ENCODE data around the gene SPRR2F.
"Not testable (repeated sequence)": the region's sequence is repeated elsewhere in the genome, so short reads cannot be mapped to it uniquely, and the experiment has no call there.

The SPRR2F gene

GRCh38 chr1:153123793-153124192, 10.5 kb upstream of the SPRR2F start:
- not testable (repeated sequence) for H3K27ac ChIP-seq (ENCODE audit: low read depth, low read length); H3K4me3 ChIP-seq (ENCODE audit: low read depth, low read length); H3K4me1 ChIP-seq (ENCODE audit: control insufficient read depth, insufficient read depth, low read length); H3K9ac ChIP-seq (ENCODE audit: low read length); H3K27me3 ChIP-seq (ENCODE audit: control insufficient read depth, insufficient read depth, low read length); H3K36me3 ChIP-seq (ENCODE audit: control insufficient read depth, insufficient read depth, low read length)
- peaks cover 32% of the 10 kb centered on the region for H3K9me3 ChIP-seq (ENCODE audit: control insufficient read depth, insufficient read depth, low read depth, low read length)

- Histone ChIP-seq H3K36me3 (ENCODE audit: control insufficient read depth, insufficient read depth, low read length) (0 out of 2 replicates have a peak, but pooled peaks cover 3% of the 10 kb centered on the region), H3K27ac (ENCODE audit: low read depth, low read length) (peak overlapping the region; percentile 24; the same call in 1 of the 2 replicates), H3K9me3 (ENCODE audit: control insufficient read depth, insufficient read depth, low read depth, low read length) (peaks cover 32% of the 10 kb centered on the region), H3K4me1 (ENCODE audit: control insufficient read depth, insufficient read depth, low read length) (peaks cover 10% of the 10 kb centered on the region; the same call in 1 of the 2 replicates), H3K9ac (ENCODE audit: low read length) (peak overlapping the region; percentile 73), H3K27me3 (ENCODE audit: control insufficient read depth, insufficient read depth, low read length) (no peaks in the 10 kb centered on the region), H3K4me3 (ENCODE audit: low read depth, low read length) (peak overlapping the region; percentile 24; the same call in 1 of the 2 replicates)
Measured at GRCh38 chr1:153122831-153123421, 9.6 kb upstream of the SPRR2F start.

GRCh38 chr1:153120945-153121344, 7.6 kb upstream of the SPRR2F start:
- Histone ChIP-seq H3K4me1 (ENCODE audit: control insufficient read depth, insufficient read depth, low read length) (peaks cover 10% of the 10 kb centered on the region; the same call in 1 of the 2 replicates), H3K4me3 (ENCODE audit: low read depth, low read length) (no peak overlapping the region), H3K36me3 (ENCODE audit: control insufficient read depth, insufficient read depth, low read length) (0 out of 2 replicates have a peak, but pooled peaks cover 3% of the 10 kb centered on the region), H3K27ac (ENCODE audit: low read depth, low read length) (no peak overlapping the region), H3K27me3 (ENCODE audit: control insufficient read depth, insufficient read depth, low read length) (no peaks in the 10 kb centered on the region), H3K9ac (ENCODE audit: low read length) (no peak overlapping the region), H3K9me3 (ENCODE audit: control insufficient read depth, insufficient read depth, low read depth, low read length) (peaks cover 23% of the 10 kb centered on the region)

- no peaks in the 10 kb centered on the region for H3K27me3 ChIP-seq (ENCODE audit: control insufficient read depth, insufficient read depth, low read length)
- H3K4me3 ChIP-seq (ENCODE audit: low read depth, low read length), result no peak overlapping the region
- H3K36me3 ChIP-seq (ENCODE audit: control insufficient read depth, insufficient read depth, low read length), result 0 out of 2 replicates have a peak, but pooled peaks cover 1% of the 10 kb centered on the region
- H3K9me3 ChIP-seq (ENCODE audit: control insufficient read depth, insufficient read depth, low read depth, low read length), result peaks cover 9% of the 10 kb centered on the region
- no peak overlapping the region for H3K9ac ChIP-seq (ENCODE audit: low read length)
- peaks cover 10% of the 10 kb centered on the region; the same call in 1 of the 2 replicates for H3K4me1 ChIP-seq (ENCODE audit: control insufficient read depth, insufficient read depth, low read length)
- H3K27ac ChIP-seq (ENCODE audit: low read depth, low read length), result no peak overlapping the region
Measured at GRCh38 chr1:153119491-153119971, 6.2 kb upstream of the SPRR2F start.

GRCh38 chr1:153115264-153115663, 1.9 kb upstream of the SPRR2F start:
- not testable (repeated sequence) for H3K9ac ChIP-seq (ENCODE audit: low read length); H3K27ac ChIP-seq (ENCODE audit: low read depth, low read length); H3K27me3 ChIP-seq (ENCODE audit: control insufficient read depth, insufficient read depth, low read length); H3K9me3 ChIP-seq (ENCODE audit: control insufficient read depth, insufficient read depth, low read depth, low read length); H3K4me3 ChIP-seq (ENCODE audit: low read depth, low read length); H3K36me3 ChIP-seq (ENCODE audit: control insufficient read depth, insufficient read depth, low read length); H3K4me1 ChIP-seq (ENCODE audit: control insufficient read depth, insufficient read depth, low read length)

GRCh38 chr1:153112454-153112853, 862 bp downstream of the SPRR2F start:
- H3K27me3 ChIP-seq (ENCODE audit: control insufficient read depth, insufficient read depth, low read length); H3K9ac ChIP-seq (ENCODE audit: low read length); H3K27ac ChIP-seq (ENCODE audit: low read depth, low read length); H3K4me3 ChIP-seq (ENCODE audit: low read depth, low read length); H3K36me3 ChIP-seq (ENCODE audit: control insufficient read depth, insufficient read depth, low read length); H3K9me3 ChIP-seq (ENCODE audit: control insufficient read depth, insufficient read depth, low read depth, low read length); H3K4me1 ChIP-seq (ENCODE audit: control insufficient read depth, insufficient read depth, low read length): not testable (repeated sequence)

- H3K9ac ChIP-seq (ENCODE audit: low read length), result no peak overlapping the region
- H3K27me3 ChIP-seq (ENCODE audit: control insufficient read depth, insufficient read depth, low read length), result no peaks in the 10 kb centered on the region
Measured at GRCh38 chr1:153100245-153100644, 13.1 kb downstream of the SPRR2F start.

GRCh38 chr1:153099461-153100045, 13.8 kb downstream of the SPRR2F start:
- H3K4me3 ChIP-seq (ENCODE audit: low read depth, low read length), result no peak overlapping the region
- no peaks in the 10 kb centered on the region for H3K36me3 ChIP-seq (ENCODE audit: control insufficient read depth, insufficient read depth, low read length)
- H3K9ac ChIP-seq (ENCODE audit: low read length), result no peak overlapping the region
- no peak overlapping the region for H3K27ac ChIP-seq (ENCODE audit: low read depth, low read length)
- H3K27me3 ChIP-seq (ENCODE audit: control insufficient read depth, insufficient read depth, low read length), result no peaks in the 10 kb centered on the region
- no peaks in the 10 kb centered on the region for H3K9me3 ChIP-seq (ENCODE audit: control insufficient read depth, insufficient read depth, low read depth, low read length)
- no peaks in the 10 kb centered on the region for H3K4me1 ChIP-seq (ENCODE audit: control insufficient read depth, insufficient read depth, low read length)

More at GRCh38 chr1:153100245-153100644, 13.1 kb downstream of the SPRR2F start:
- Histone ChIP-seq H3K27ac (ENCODE audit: low read depth, low read length) (no peak overlapping the region), H3K9me3 (ENCODE audit: control insufficient read depth, insufficient read depth, low read depth, low read length) (0 out of 2 replicates have a peak, but pooled peaks cover 2% of the 10 kb centered on the region), H3K4me3 (ENCODE audit: low read depth, low read length) (no peak overlapping the region), H3K36me3 (ENCODE audit: control insufficient read depth, insufficient read depth, low read length) (no peaks in the 10 kb centered on the region), H3K4me1 (ENCODE audit: control insufficient read depth, insufficient read depth, low read length) (no peaks in the 10 kb centered on the region)

- no peaks in the 10 kb centered on the region for H3K36me3 ChIP-seq (ENCODE audit: control insufficient read depth, insufficient read depth, low read length)
- no peaks in the 10 kb centered on the region for H3K9me3 ChIP-seq (ENCODE audit: control insufficient read depth, insufficient read depth, low read depth, low read length)
- H3K4me3 ChIP-seq (ENCODE audit: low read depth, low read length), result no peak overlapping the region
- no peaks in the 10 kb centered on the region for H3K4me1 ChIP-seq (ENCODE audit: control insufficient read depth, insufficient read depth, low read length)
- H3K27ac ChIP-seq (ENCODE audit: low read depth, low read length), result no peak overlapping the region
- H3K9ac ChIP-seq (ENCODE audit: low read length), result no peak overlapping the region
- H3K27me3 ChIP-seq (ENCODE audit: control insufficient read depth, insufficient read depth, low read length), result no peaks in the 10 kb centered on the region
Measured at GRCh38 chr1:153095764-153096163, 17.6 kb downstream of the SPRR2F start.

- no peak within 1 kb of the TSS for H3K27ac ChIP-seq (ENCODE audit: low read depth, low read length)
- no peaks in the 10 kb centered on the region for H3K4me1 ChIP-seq (ENCODE audit: control insufficient read depth, insufficient read depth, low read length)
- no peak within 1 kb of the TSS for H3K4me3 ChIP-seq (ENCODE audit: low read depth, low read length)
- no peaks in the 10 kb centered on the region for H3K36me3 ChIP-seq (ENCODE audit: control insufficient read depth, insufficient read depth, low read length)
- H3K9me3 ChIP-seq (ENCODE audit: control insufficient read depth, insufficient read depth, low read depth, low read length), result no peaks in the 10 kb centered on the region
- H3K9ac ChIP-seq (ENCODE audit: low read length), result no peak within 1 kb of the TSS
- no peaks in the 10 kb centered on the region for H3K27me3 ChIP-seq (ENCODE audit: control insufficient read depth, insufficient read depth, low read length)
Measured at GRCh38 chr1:153094426-153094825, 18.9 kb downstream of the SPRR2F start, which contains the start of gene SPRR2E. TSS of gene SPRR2E (minus strand) at chr1:153094526. CDS start at chr1:153093751, 775 bp downstream.

- H3K27me3 ChIP-seq (ENCODE audit: control insufficient read depth, insufficient read depth, low read length), result no peaks in the 10 kb centered on the region
- no peaks in the 10 kb centered on the region for H3K4me1 ChIP-seq (ENCODE audit: control insufficient read depth, insufficient read depth, low read length)
- H3K27ac ChIP-seq (ENCODE audit: low read depth, low read length), result no peak overlapping the region
- no peaks in the 10 kb centered on the region for H3K36me3 ChIP-seq (ENCODE audit: control insufficient read depth, insufficient read depth, low read length)
- H3K9me3 ChIP-seq (ENCODE audit: control insufficient read depth, insufficient read depth, low read depth, low read length), result peaks cover 4% of the 10 kb centered on the region; the same call in 1 of the 2 replicates
- no peak overlapping the region for H3K4me3 ChIP-seq (ENCODE audit: low read depth, low read length)
- no peak overlapping the region for H3K9ac ChIP-seq (ENCODE audit: low read length)
Measured at GRCh38 chr1:153087652-153088051, 25.7 kb downstream of the SPRR2F start.
